Prostate gland (tissue), 2 donors: ENCODE measurements around the gene SLC28A1.

Source experiments
- CTCF ChIP-seq, 4 experiments: fragments of 200-600 bp in 2 of 4; fragments of 450-650 bp in 2 of 4; sonication (generic) in 2 of 4; IDR thresholded peaks; 1 replicate in 3 of 4; 2 replicates in 1 of 4; pipeline ENCODE4 v1.5.1; 2016 to 2019; ENCODE audit warnings: antibody characterized with exemption in 4 of 4, mild to moderate bottlenecking in 2 of 4, moderate library complexity in 2 of 4
- POLR2A ChIP-seq: fragments of 450-650 bp; IDR thresholded peaks from one replicate; pipeline ENCODE4 v1.6.1; 2016; ENCODE audit warnings: antibody characterized with exemption, mild to moderate bottlenecking

DNA sequence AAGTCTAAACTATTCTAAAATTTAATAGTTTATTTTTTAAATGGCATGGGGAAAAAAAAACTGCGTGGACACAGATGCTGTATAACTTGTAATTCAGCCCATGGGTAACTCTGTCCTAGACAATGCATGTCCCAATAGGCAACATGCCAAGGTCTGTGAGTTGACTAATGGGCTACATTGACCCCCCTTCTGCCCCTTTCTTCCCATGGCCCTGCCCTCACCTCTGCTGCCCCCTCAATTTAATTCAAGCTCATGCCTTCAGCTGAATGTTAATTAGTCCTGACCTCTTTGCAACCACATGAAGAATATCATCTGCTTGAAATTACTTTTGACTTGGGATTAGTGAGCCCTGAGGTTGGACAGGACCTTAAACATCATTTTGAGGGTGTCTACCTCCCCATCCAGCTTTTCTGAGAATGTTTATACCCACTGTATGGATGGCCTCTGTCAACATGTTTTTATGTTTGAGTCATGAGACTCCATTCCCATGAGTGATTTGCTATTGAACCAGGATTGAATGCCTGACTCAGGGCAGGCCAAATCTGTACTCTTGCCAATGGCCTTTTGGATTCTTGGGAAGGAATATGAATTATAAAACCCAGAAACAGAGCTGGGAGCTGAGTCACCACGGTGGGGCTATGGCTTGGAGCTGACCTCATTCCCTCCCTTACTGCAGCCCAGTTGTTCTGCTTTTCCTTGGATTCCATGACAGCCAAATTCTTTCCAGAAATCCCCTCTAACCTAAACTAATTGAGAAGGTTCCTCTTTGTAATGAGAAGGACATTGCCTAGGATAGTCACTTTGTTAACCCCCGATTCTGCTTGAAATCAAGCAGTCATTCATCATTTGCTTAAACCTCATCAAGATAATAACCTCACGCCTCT, 63.7 kb downstream of the SLC28A1 start:
- TF ChIP-seq CTCF (IDR thresholded peaks at IDR 0.05) (no peak), POLR2A (no peak)
